ENCODE results near the gene DRAM1.

- TF ChIP-seq CTCF (IDR thresholded peaks at IDR 0.05) (no peak), POLR2A (IDR thresholded peaks at IDR 0.05) (no peak)
These were observed 32.3 kb downstream of the DRAM1 start for GRCh38 chr12:101909646-101910045.

Measured in lower leg skin (tissue), 3 donors.